Neural cell (in vitro differentiated cells): Measurements from ENCODE around the gene ATP11B. TPM values are rescaled to one million over a fixed set of nuclear protein-coding genes. Genes with fewer than 3 reads are reported as not detected.

Source experiments
- H2AFZ ChIP-seq: fragments of 200-600, 300-800 bp; sonication (generic), shearing (Covaris generic); 2 replicates; pipeline ENCODE4 v1.6.0; 2014; ENCODE audit warnings: low read depth, mild to moderate bottlenecking, antibody characterized with exemption, low read length, moderate library complexity
- H3F3A ChIP-seq: fragments of 200-600 bp; shearing (Covaris generic); 2 replicates; pipeline ENCODE4 v1.6.1; 2016; ENCODE audit warnings: mild to moderate bottlenecking, moderate library complexity, mixed read lengths, antibody characterized with exemption, low read length; ENCODE audit not compliant: insufficient read depth, poor library complexity, severe bottlenecking
- H3K27ac ChIP-seq: fragments of 200-600, 300-800 bp; sonication (generic), shearing (Covaris generic); 2 replicates; pipeline ENCODE4 v1.5.1; 2014; ENCODE audit warnings: mild to moderate bottlenecking, low read length, moderate library complexity
- H3K27me3 ChIP-seq: fragments of 300-800, 200-600 bp; sonication (generic), shearing (Covaris generic); 2 replicates; pipeline ENCODE4 v1.6.0; 2014; ENCODE audit warnings: mild to moderate bottlenecking, low read depth, low read length, moderate library complexity; ENCODE audit not compliant: insufficient read depth
- H3K36me3 ChIP-seq: fragments of 300-800, 200-600 bp; sonication (generic), shearing (Covaris generic); 2 replicates; pipeline ENCODE4 v1.5.1; 2014; ENCODE audit warnings: mild to moderate bottlenecking, antibody characterized with exemption, low read length, moderate library complexity; ENCODE audit not compliant: insufficient read depth
- H3K4me2 ChIP-seq: fragments of 300-800, 200-600 bp; sonication (generic), shearing (Covaris generic); 2 replicates; pipeline ENCODE4 v1.6.0; 2014; ENCODE audit warnings: mild to moderate bottlenecking, low read length
- H3K4me3 ChIP-seq: fragments of 300-800, 200-600 bp; sonication (generic), shearing (Covaris generic); 2 replicates; pipeline ENCODE4 v1.5.1; 2014; ENCODE audit warnings: mild to moderate bottlenecking, low read length, moderate library complexity
- H3K79me2 ChIP-seq: fragments of 200-600 bp; shearing (Covaris generic); replicated peaks from 2 replicates; pipeline ENCODE4 v1.6.0; 2014; ENCODE audit warnings: mild to moderate bottlenecking, low read length, moderate library complexity; ENCODE audit not compliant: insufficient read depth
- H3K9ac ChIP-seq: fragments of 300-800, 200-600 bp; sonication (generic), shearing (Covaris generic); 2 replicates; pipeline ENCODE4 v1.6.1; 2016; ENCODE audit warnings: mild to moderate bottlenecking, low read length, mixed read lengths
- H3K9me2 ChIP-seq: fragments of 200-600 bp; shearing (Covaris generic); 2 replicates; pipeline ENCODE4 v1.6.1; 2016; ENCODE audit warnings: mild to moderate bottlenecking, low read length, mixed read lengths; ENCODE audit not compliant: insufficient read depth
- H3K9me3 ChIP-seq: fragments of 200-600, 300-800 bp; sonication (generic), shearing (Covaris generic); 2 replicates; pipeline ENCODE4 v1.6.1; 2016; ENCODE audit warnings: mild to moderate bottlenecking, mixed run types, low read length, moderate library complexity, mixed read lengths
- H4K20me1 ChIP-seq: fragments of 200-600 bp; shearing (Covaris generic); 2 replicates; pipeline ENCODE4 v1.6.1; 2016; ENCODE audit warnings: mild to moderate bottlenecking, mixed run types; ENCODE audit not compliant: insufficient read depth
- CTCF ChIP-seq: fragments of 450-650 bp; IDR thresholded peaks from 2 replicates; pipeline ENCODE4 v1.5.1; 2014; ENCODE audit warnings: antibody characterized with exemption, mild to moderate bottlenecking, moderate library complexity; ENCODE audit not compliant: poor library complexity, severe bottlenecking
- EP300 ChIP-seq: fragments of 450-650 bp; conservative IDR thresholded peaks from 2 replicates; pipeline ENCODE4 v1.6.1; 2014; ENCODE audit warnings: antibody characterized with exemption, mild to moderate bottlenecking, moderate library complexity; ENCODE audit not compliant: poor library complexity, severe bottlenecking
- EZH2 ChIP-seq: fragments of 200-600, 300-800 bp; shearing (Covaris generic), sonication (generic); IDR thresholded peaks from 2 replicates; pipeline ENCODE4 v1.6.1; 2014; ENCODE audit warnings: antibody characterized with exemption, low read length, borderline replicate concordance, mild to moderate bottlenecking; ENCODE audit not compliant: insufficient read depth, poor library complexity, severe bottlenecking
- MXI1 ChIP-seq: fragments of 450-650 bp; conservative IDR thresholded peaks from 2 replicates; pipeline ENCODE4 v1.6.1; 2014; ENCODE audit warnings: antibody characterized with exemption, mild to moderate bottlenecking; ENCODE audit not compliant: poor library complexity, severe bottlenecking
- POLR2AphosphoS5 ChIP-seq: IDR thresholded peaks from 2 replicates; pipeline ENCODE4 v1.6.1; 2012
- RAD21 ChIP-seq: fragments of 450-650 bp; conservative IDR thresholded peaks from 2 replicates; pipeline ENCODE4 v1.6.1; 2014; ENCODE audit warnings: antibody characterized with exemption, mild to moderate bottlenecking, moderate library complexity
- REST ChIP-seq: IDR thresholded peaks from 2 replicates; pipeline ENCODE4 v1.6.1; 2012; ENCODE audit warnings: borderline replicate concordance
- SMC3 ChIP-seq: fragments of 450-650 bp; conservative IDR thresholded peaks from 2 replicates; pipeline ENCODE4 v1.6.1; 2014; ENCODE audit warnings: antibody characterized with exemption, mild to moderate bottlenecking, moderate library complexity; ENCODE audit not compliant: poor library complexity
- TAF1 ChIP-seq: IDR thresholded peaks from 2 replicates; pipeline ENCODE4 v1.6.1; 2012; ENCODE audit warnings: low read depth
- polyA plus RNA-seq: library from polyadenylated mRNA; depleted of rRNA; stranded (reverse); fragments of >200 nt; gene quantifications from 2 replicates; pipeline ENCODE4 v1.2.3, GENCODE V29; 2014

The ATP11B gene
- polyA plus RNA-seq, 1 donor from 2014 or later = 31.2 TPM

GRCh38 chr3:182911782-182912111, 118.4 kb downstream of the ATP11B start:
- no peak overlapping the region for H3K4me2 ChIP-seq
- H3K9me2 ChIP-seq = no peaks in the 10 kb centered on the region
- H3K4me3 ChIP-seq = no peak overlapping the region
- H3K9ac ChIP-seq = no peak overlapping the region
- TF ChIP-seq EP300 (no peak), REST (no peak), MXI1 (no peak), EZH2 (no peak), SMC3 (no peak), CTCF (no peak)
- H3F3A ChIP-seq = no peaks in the 10 kb centered on the region
- no peaks in the 10 kb centered on the region for H4K20me1 ChIP-seq
- H3K27ac ChIP-seq = no peak overlapping the region
- H3K79me2 ChIP-seq = no peaks in the 10 kb centered on the region
- peaks cover 3% of the 10 kb centered on the region for H3K36me3 ChIP-seq
- no peaks in the 10 kb centered on the region for H3K27me3 ChIP-seq
- no peak overlapping the region for H2AFZ ChIP-seq
- H3K9me3 ChIP-seq = no peaks in the 10 kb centered on the region

- Histone ChIP-seq H4K20me1 (no peaks in the 10 kb centered on the region), H3K27ac (no peak overlapping the region), H3K9me2 (no peaks in the 10 kb centered on the region), H3K9me3 (no peaks in the 10 kb centered on the region), H3K79me2 (no peaks in the 10 kb centered on the region), H3K9ac (no peak overlapping the region), H3K4me2 (no peak overlapping the region), H3K4me3 (no peak overlapping the region), H2AFZ (no peak overlapping the region), H3F3A (no peaks in the 10 kb centered on the region), H3K36me3 (peaks cover 3% of the 10 kb centered on the region), H3K27me3 (no peaks in the 10 kb centered on the region)
- TF ChIP-seq TAF1 = no peak
- TF ChIP-seq CTCF = no peak
- no peak for TF ChIP-seq MXI1
- no peak for TF ChIP-seq RAD21
- no peak for TF ChIP-seq POLR2AphosphoS5
- no peak for TF ChIP-seq EP300
- no peak for TF ChIP-seq SMC3
- TF ChIP-seq EZH2 = no peak
- TF ChIP-seq REST = no peak
These were observed 119.2 kb downstream of the ATP11B start for GRCh38 chr3:182912474-182912873.
